Middle frontal gyrus (tissue), 1 donor: Measurements from ENCODE around the gene KCNF1.
"Not testable (repeated sequence)": the region's sequence is repeated elsewhere in the genome, so short reads cannot be mapped to it uniquely, and the experiment has no call there.

Experiments
- DNase-seq: peaks from one replicate; pipeline ENCODE4 v3.0.0-alpha.2; 2015; ENCODE audit warnings: low spot score; ENCODE audit errors: extremely low spot score

KCNF1 gene

GRCh38 chr2:10940596-10940995, 28.9 kb downstream of the KCNF1 start:
- no peak for DNase-seq

GRCh38 chr2:10941383-10941782, 29.6 kb downstream of the KCNF1 start:
- DNase-seq: no peak

GRCh38 chr2:10944799-10945198, 33.1 kb downstream of the KCNF1 start:
- no peak for DNase-seq

GRCh38 chr2:10946394-10946793, 34.7 kb downstream of the KCNF1 start:
- no peak for DNase-seq

GRCh38 chr2:10947005-10947440, 35.3 kb downstream of the KCNF1 start:
- no peak for DNase-seq

- DNase-seq: no peak
Measured at GRCh38 chr2:10947446-10948187, 35.9 kb downstream of the KCNF1 start.

- no peak for DNase-seq
Measured at GRCh38 chr2:10948188-10948564, 36.4 kb downstream of the KCNF1 start.

- DNase-seq: no peak
Measured at GRCh38 chr2:10948606-10949230, 37.0 kb downstream of the KCNF1 start.

GRCh38 chr2:10949835-10950234, 38.1 kb downstream of the KCNF1 start:
- no peak for DNase-seq

GRCh38 chr2:10951558-10952414, 40.1 kb downstream of the KCNF1 start:
- DNase-seq: no peak

GRCh38 chr2:10954416-10954815, 42.7 kb downstream of the KCNF1 start:
- DNase-seq: no peak

GRCh38 chr2:10954856-10955818, 43.4 kb downstream of the KCNF1 start:
- no peak for DNase-seq

GRCh38 chr2:10956006-10956790, 44.5 kb downstream of the KCNF1 start:
- no peak for DNase-seq

GRCh38 chr2:10957391-10957790, 45.7 kb downstream of the KCNF1 start:
- no peak for DNase-seq

- DNase-seq: not testable (repeated sequence)
Measured at GRCh38 chr2:10958452-10958851, 46.7 kb downstream of the KCNF1 start.

- DNase-seq: no peak
Measured at GRCh38 chr2:10960606-10961489, 49.1 kb downstream of the KCNF1 start.

GRCh38 chr2:10961490-10961875, 49.7 kb downstream of the KCNF1 start:
- DNase-seq: no peak

- DNase-seq: no peak
Measured at GRCh38 chr2:10962004-10962403, 50.3 kb downstream of the KCNF1 start.

GRCh38 chr2:10963155-10963554, 51.4 kb downstream of the KCNF1 start:
- DNase-seq: no peak
